Choroid plexus epithelial cell (primary cell): ENCODE results near the gene IL19.

Experiments used
- DNase-seq: peaks from one replicate; pipeline ENCODE4 v3.0.0-alpha.2; 2010; ENCODE audit warnings: low read depth
- H3K4me3 ChIP-seq: 2 replicates; pipeline ENCODE4 v1.5.1; 2011; ENCODE audit warnings: low read depth, mild to moderate bottlenecking, control low read depth, low read length, moderate library complexity
- CTCF ChIP-seq: conservative IDR thresholded peaks from 2 replicates; pipeline ENCODE4 v1.5.1; 2011; ENCODE audit warnings: low read depth, mild to moderate bottlenecking, control low read depth, inconsistent platforms, low read length, moderate library complexity

The IL19 gene

GRCh38 chr1:206809504-206810084, 39.0 kb downstream of the IL19 start:
- peak; percentile 61 for DNase-seq
- TF ChIP-seq CTCF, result peak; percentile 62

DNA sequence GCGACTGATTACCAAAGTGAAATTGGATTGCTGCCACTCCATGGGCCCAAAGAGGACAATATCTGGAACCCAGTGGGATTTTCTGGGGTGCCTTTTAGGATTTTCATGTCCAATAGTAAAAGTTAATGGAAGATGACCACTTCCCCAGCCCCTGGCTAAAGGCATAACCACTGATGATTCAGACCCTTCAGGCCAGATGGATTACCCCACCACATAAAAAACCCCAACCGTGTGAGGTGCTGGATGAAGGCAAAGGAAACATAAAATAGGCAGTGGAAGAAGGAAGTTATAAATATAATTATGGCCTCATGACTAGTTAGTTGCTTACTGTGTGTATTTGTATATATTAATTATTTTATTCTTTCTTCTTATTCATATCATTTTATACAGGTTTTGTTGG, 41.9 kb downstream of the IL19 start:
- TF ChIP-seq CTCF, result no peak
- no peak for DNase-seq
- no peak overlapping the region for H3K4me3 ChIP-seq

More at GRCh38 chr1:206809504-206810084, 39.0 kb downstream of the IL19 start:
- H3K4me3 ChIP-seq, result no peak overlapping the region

- TF ChIP-seq CTCF, result no peak
- peak; percentile 60 for DNase-seq
- H3K4me3 ChIP-seq, result no peak overlapping the region
Observed at GRCh38 chr1:206814716-206815341, 44.3 kb downstream of the IL19 start.

DNA sequence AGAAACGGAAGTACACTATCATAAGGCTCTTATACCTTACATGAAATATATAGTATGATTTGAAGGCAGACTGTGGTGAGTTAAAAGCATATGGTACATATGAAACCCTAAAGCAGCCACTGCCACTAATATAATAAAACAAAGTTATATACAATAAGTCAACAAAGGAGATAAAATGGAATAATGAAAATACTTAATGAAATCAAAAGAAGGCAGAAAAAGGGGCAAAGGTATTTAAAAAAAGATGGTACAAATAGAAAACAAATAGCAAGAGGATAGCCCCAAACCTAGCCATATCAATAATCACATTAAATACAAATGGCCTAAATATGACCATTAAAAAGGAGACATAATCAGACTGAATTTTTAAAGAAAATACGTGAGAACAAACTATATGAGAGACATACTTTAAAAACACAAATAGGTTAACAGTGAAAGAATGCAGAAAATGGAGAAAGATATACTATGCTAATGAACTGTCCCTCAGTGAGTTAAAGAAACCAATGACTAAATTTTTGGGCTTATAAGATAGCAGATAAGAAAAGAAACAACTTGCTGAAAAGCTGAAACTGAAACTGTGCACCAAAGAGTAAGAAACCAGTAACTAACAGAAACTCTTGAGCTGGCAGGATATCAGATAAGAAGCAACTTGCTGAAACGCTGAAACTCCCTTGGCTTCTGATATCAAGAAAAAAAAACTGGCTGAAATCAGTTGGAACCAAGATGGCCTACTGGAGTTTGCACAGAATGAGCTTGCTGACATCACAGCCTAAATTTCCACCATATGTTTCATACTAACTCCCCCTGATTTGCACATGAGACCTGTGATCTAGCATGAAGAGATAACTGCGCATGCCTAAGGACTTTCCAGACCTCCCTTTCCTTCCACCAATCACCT, 46.1 kb downstream of the IL19 start:
- DNase-seq, result peak; percentile 39
- TF ChIP-seq CTCF, result no peak
- H3K4me3 ChIP-seq, result no peak overlapping the region

DNA sequence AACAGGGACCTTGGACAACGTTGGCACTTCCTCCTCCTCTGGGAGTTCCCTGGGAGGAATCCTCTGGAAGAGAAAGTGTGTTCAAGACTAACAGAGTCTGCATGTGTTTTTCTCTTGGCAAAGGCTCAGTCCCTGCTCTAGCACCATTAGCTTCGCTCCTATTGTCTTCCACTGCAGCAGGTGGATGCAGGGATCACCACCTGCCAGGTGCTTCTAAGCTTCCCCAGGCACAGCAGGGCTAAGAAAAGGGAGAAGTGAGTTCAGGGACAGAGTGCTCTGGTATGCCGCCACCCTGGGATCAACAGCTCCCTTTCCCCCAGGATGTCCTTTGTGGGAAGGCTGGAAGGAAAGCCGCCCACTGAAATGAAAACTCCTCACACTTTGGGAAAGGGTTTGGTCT, 50.9 kb downstream of the IL19 start:
- H3K4me3 ChIP-seq, result no peak overlapping the region
- no peak for DNase-seq
- no peak for TF ChIP-seq CTCF

DNA sequence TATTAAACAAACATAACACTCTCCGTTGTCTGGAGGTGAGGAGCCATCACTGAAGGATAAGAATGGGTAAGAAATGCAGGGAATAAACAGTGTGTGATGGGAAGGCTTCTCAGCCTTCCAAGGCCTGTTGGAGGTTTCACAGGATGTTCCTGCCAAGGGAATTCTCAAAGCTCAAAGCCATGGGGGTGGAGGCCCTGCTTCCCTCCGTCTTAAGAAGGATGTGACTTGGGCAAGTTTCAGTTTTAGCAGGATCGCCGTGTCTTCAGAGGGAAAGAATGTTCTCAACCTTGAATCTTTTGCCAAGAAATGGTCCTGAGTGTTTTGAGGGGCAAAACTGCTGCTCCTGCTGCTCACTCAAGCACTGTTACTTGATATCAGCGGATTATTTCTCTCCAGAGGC, 53.2 kb downstream of the IL19 start:
- no peak for TF ChIP-seq CTCF
- H3K4me3 ChIP-seq, result no peak overlapping the region
- peak; percentile 37 for DNase-seq
